MM.1S (cell line): Measurements from ENCODE around the gene UNC5CL.

Source experiments
- DNase-seq: peaks from one replicate; pipeline ENCODE4 v3.0.0-alpha.2; 2015
- H2AFZ ChIP-seq: fragments of 300-600 bp; sonication (generic); 2 replicates; pipeline ENCODE4 v1.6.0; 2016; ENCODE audit warnings: antibody characterized with exemption, low read length
- H3F3A ChIP-seq: fragments of 300-600 bp; sonication (generic); 2 replicates; pipeline ENCODE4 v1.6.1; 2016; ENCODE audit warnings: mild to moderate bottlenecking, antibody characterized with exemption, low read length, moderate library complexity, mixed read lengths; ENCODE audit not compliant: insufficient read depth
- H3K27ac ChIP-seq: fragments of 300-600 bp; sonication (generic); 2 replicates; pipeline ENCODE4 v1.5.1; 2016; ENCODE audit warnings: mild to moderate bottlenecking, low read length
- H3K27me3 ChIP-seq: fragments of 300-600 bp; sonication (generic); replicated peaks from 2 replicates; pipeline ENCODE4 v1.6.0; 2016; ENCODE audit warnings: low read length; ENCODE audit not compliant: insufficient read depth
- H3K36me3 ChIP-seq: fragments of 300-600 bp; sonication (generic); replicated peaks from 2 replicates; pipeline ENCODE4 v1.6.1; 2016; ENCODE audit warnings: mild to moderate bottlenecking, low read length, mixed read lengths; ENCODE audit not compliant: insufficient read depth
- H3K4me1 ChIP-seq: fragments of 300-600 bp; sonication (generic); 2 replicates; pipeline ENCODE4 v1.6.1; 2016; ENCODE audit warnings: low read length, mixed read lengths
- H3K4me2 ChIP-seq: fragments of 300-600 bp; sonication (generic); 2 replicates; pipeline ENCODE4 v1.6.0; 2016; ENCODE audit warnings: low read depth, low read length
- H3K4me3 ChIP-seq: fragments of 300-600 bp; sonication (generic); 2 replicates; pipeline ENCODE4 v1.5.1; 2016; ENCODE audit warnings: low read length, mixed read lengths
- H3K79me2 ChIP-seq: fragments of 300-600 bp; sonication (generic); 2 replicates; pipeline ENCODE4 v1.6.1; 2016; ENCODE audit warnings: mixed run types, low read length, mixed read lengths
- H3K9ac ChIP-seq: fragments of 300-600 bp; sonication (generic); 2 replicates; pipeline ENCODE4 v1.6.1; 2016; ENCODE audit warnings: low read length, mixed read lengths
- H3K9me2 ChIP-seq: fragments of 300-600 bp; sonication (generic); replicated peaks from 2 replicates; pipeline ENCODE4 v1.6.1; 2016; ENCODE audit warnings: mild to moderate bottlenecking, low read length, mixed read lengths; ENCODE audit not compliant: insufficient read depth
- H3K9me3 ChIP-seq: fragments of 300-600 bp; sonication (generic); replicated peaks from 2 replicates; pipeline ENCODE4 v1.6.1; 2016; ENCODE audit warnings: mild to moderate bottlenecking, low read length, mixed read lengths; ENCODE audit not compliant: insufficient read depth
- H4K20me1 ChIP-seq: fragments of 300-600 bp; sonication (generic); 2 replicates; pipeline ENCODE4 v1.6.1; 2016; ENCODE audit warnings: mild to moderate bottlenecking, low read length, moderate library complexity, mixed read lengths; ENCODE audit not compliant: insufficient read depth
- EZH2 ChIP-seq: fragments of 300-600 bp; sonication (generic); optimal IDR thresholded peaks from 2 replicates; pipeline ENCODE3; 2017; ENCODE audit warnings: low read depth, mild to moderate bottlenecking, antibody characterized with exemption, low read length, mixed read lengths
- EZH2phosphoT487 ChIP-seq: fragments of 300-600 bp; sonication (generic); IDR thresholded peaks from 2 replicates; pipeline ENCODE4 v1.6.1; 2018; ENCODE audit warnings: antibody characterized with exemption, low read length
- TF ChIP-seq, protein P1 (sequence below): fragments of 300-600 bp; sonication (generic); IDR thresholded peaks from 2 replicates; pipeline ENCODE4 v1.5.1; 2016; ENCODE audit warnings: antibody characterized with exemption, low read length, mixed read lengths

The UNC5CL gene

DNA sequence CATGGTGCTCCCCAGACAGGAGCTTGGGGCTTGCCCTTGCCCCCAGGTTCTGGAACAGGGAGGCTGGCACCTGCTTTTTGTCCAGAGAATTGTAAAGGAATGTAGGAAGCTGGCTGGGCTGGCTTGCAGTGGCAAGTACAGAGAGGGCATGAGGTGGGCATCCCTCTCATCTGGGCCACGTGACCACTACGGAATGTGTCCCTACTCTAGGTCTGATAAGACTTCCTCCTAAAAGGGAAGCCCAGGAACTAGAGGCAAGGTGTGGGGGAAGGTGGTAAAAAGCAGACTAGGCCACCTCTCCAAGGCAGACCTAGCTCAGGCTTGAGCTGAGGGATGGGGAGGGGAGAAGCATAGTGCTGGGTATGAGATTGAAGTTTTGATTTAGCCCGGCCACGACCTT lies 38.8 kb downstream of the UNC5CL start:
- Histone ChIP-seq H3K9me3 (no peaks in the 10 kb centered on the region), H4K20me1 (no peaks in the 10 kb centered on the region)

DNA sequence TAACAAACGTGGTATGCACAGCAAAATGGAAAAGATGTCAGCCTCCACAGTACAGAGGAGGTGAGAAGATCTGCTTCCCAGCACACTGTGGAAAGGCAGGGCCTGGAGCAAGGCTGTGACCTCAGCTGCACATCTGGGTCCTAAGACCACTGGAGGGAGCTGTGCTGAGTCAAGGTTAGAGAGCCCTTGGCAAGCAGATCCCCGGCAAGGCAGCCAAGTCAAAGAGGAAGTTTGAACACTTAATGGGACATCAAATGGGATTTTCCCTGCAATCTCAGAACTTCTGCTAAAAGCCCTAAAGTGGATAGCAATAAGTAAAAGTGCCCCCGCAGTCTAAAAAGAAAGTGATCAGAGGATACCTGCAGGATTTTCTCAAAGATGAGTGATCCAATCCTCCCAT lies 39.5 kb downstream of the UNC5CL start:
- Histone ChIP-seq H3K9me3 (no peaks in the 10 kb centered on the region), H3K27me3 (no peaks in the 10 kb centered on the region), H3K4me2 (no peak overlapping the region), H3K4me1 (no peaks in the 10 kb centered on the region), H3K36me3 (no peaks in the 10 kb centered on the region), H3K79me2 (no peaks in the 10 kb centered on the region), H3K9me2 (no peaks in the 10 kb centered on the region), H4K20me1 (no peaks in the 10 kb centered on the region), H3F3A (no peaks in the 10 kb centered on the region), H3K4me3 (no peak overlapping the region), H3K9ac (no peak overlapping the region), H2AFZ (no peak overlapping the region), H3K27ac (no peak overlapping the region)
- TF ChIP-seq EZH2phosphoT487 (no peak), EZH2 (no peak)
- TF ChIP-seq, protein P1, sequence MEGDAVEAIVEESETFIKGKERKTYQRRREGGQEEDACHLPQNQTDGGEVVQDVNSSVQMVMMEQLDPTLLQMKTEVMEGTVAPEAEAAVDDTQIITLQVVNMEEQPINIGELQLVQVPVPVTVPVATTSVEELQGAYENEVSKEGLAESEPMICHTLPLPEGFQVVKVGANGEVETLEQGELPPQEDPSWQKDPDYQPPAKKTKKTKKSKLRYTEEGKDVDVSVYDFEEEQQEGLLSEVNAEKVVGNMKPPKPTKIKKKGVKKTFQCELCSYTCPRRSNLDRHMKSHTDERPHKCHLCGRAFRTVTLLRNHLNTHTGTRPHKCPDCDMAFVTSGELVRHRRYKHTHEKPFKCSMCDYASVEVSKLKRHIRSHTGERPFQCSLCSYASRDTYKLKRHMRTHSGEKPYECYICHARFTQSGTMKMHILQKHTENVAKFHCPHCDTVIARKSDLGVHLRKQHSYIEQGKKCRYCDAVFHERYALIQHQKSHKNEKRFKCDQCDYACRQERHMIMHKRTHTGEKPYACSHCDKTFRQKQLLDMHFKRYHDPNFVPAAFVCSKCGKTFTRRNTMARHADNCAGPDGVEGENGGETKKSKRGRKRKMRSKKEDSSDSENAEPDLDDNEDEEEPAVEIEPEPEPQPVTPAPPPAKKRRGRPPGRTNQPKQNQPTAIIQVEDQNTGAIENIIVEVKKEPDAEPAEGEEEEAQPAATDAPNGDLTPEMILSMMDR: peak; percentile 44
- DNase-seq: no peak

More for the DNA sequence above, 38.8 kb downstream of the UNC5CL start:
- H3K4me2 ChIP-seq: no peak overlapping the region
- H3K36me3 ChIP-seq: no peaks in the 10 kb centered on the region
- no peaks in the 10 kb centered on the region for H3K4me1 ChIP-seq
- H3K9me2 ChIP-seq: no peaks in the 10 kb centered on the region
- H3K4me3 ChIP-seq: no peak overlapping the region
- TF ChIP-seq, protein P1: no peak
- no peak for TF ChIP-seq EZH2phosphoT487
- no peak for TF ChIP-seq EZH2
- H3K27ac ChIP-seq: no peak overlapping the region
- no peak for DNase-seq
- no peak overlapping the region for H3K9ac ChIP-seq
- H3K27me3 ChIP-seq: no peaks in the 10 kb centered on the region
- no peaks in the 10 kb centered on the region for H3F3A ChIP-seq
- no peak overlapping the region for H2AFZ ChIP-seq
- no peaks in the 10 kb centered on the region for H3K79me2 ChIP-seq

DNA sequence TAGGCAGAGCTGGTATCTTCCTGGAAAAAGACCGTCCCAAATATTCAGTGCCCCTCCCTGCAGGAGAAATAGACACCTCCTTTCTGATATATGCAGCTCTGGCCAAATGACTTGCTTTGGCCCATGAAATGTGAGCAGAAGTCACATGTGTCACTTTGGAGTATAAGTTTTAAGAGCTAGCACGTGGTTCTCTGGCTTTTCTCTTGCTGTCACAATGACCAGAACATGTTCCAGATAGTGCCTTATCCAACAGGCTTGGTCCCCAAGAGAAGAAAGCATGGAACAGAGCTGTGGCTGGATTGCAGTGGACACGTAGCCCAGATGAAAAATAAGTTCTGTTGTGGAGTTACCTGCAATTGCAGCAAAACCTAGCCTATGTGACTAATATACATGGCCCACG lies 40.4 kb downstream of the UNC5CL start:
- no peaks in the 10 kb centered on the region for H3K27me3 ChIP-seq
- H3K9me3 ChIP-seq: no peaks in the 10 kb centered on the region
- TF ChIP-seq, protein P1: no peak
- TF ChIP-seq EZH2phosphoT487: no peak
- TF ChIP-seq EZH2: no peak
- no peaks in the 10 kb centered on the region for H3K4me1 ChIP-seq
- no peaks in the 10 kb centered on the region for H3K36me3 ChIP-seq
- H4K20me1 ChIP-seq: no peaks in the 10 kb centered on the region
- H3K27ac ChIP-seq: no peak overlapping the region
- H3K9me2 ChIP-seq: no peaks in the 10 kb centered on the region
- H3K79me2 ChIP-seq: no peaks in the 10 kb centered on the region
- no peak for DNase-seq
- no peak overlapping the region for H3K4me2 ChIP-seq
- no peak overlapping the region for H3K9ac ChIP-seq
- no peaks in the 10 kb centered on the region for H3F3A ChIP-seq
- no peak overlapping the region for H2AFZ ChIP-seq
- no peak overlapping the region for H3K4me3 ChIP-seq
